GM18519 (cell line): Measurements from ENCODE around the gene PRR33.

Experiments used
- ATAC-seq: cut with Tn5 transposase; IDR thresholded peaks from one replicate; pipeline ENCODE4 v1.9.1; 2021; ENCODE audit warnings: mild to moderate bottlenecking, moderate library complexity; ENCODE audit not compliant: unreplicated experiment, low FRiP score

Gene PRR33

GRCh38 chr11:1917523-1918435 lies 26.1 kb upstream of the PRR33 start:
- no peak for ATAC-seq

- ATAC-seq: no peak
Observed at GRCh38 chr11:1916986-1917522, 25.4 kb upstream of the PRR33 start.

- no peak for ATAC-seq
Observed at GRCh38 chr11:1916132-1916985, 24.7 kb upstream of the PRR33 start.

GRCh38 chr11:1915795-1916131 lies 24.1 kb upstream of the PRR33 start:
- ATAC-seq: no peak

GRCh38 chr11:1913271-1914060 lies 21.8 kb upstream of the PRR33 start:
- ATAC-seq: no peak

GRCh38 chr11:1912289-1912878 lies 20.7 kb upstream of the PRR33 start:
- ATAC-seq: no peak

GRCh38 chr11:1909524-1909923 lies 17.8 kb upstream of the PRR33 start:
- no peak for ATAC-seq

- ATAC-seq: no peak
Observed at GRCh38 chr11:1908618-1909017, 16.9 kb upstream of the PRR33 start.

- ATAC-seq: no peak
Observed at GRCh38 chr11:1906611-1907423, 15.1 kb upstream of the PRR33 start.

- no peak for ATAC-seq
Observed at GRCh38 chr11:1906181-1906580, 14.5 kb upstream of the PRR33 start.

- ATAC-seq: no peak
Observed at GRCh38 chr11:1899686-1900085, 8.0 kb upstream of the PRR33 start.

GRCh38 chr11:1899090-1899489 lies 7.4 kb upstream of the PRR33 start:
- ATAC-seq: no peak

GRCh38 chr11:1896923-1897322 lies 5.2 kb upstream of the PRR33 start:
- ATAC-seq: no peak

- no peak for ATAC-seq
Observed at GRCh38 chr11:1896468-1896867, 4.8 kb upstream of the PRR33 start.

- no peak for ATAC-seq
Observed at GRCh38 chr11:1894759-1895158, 3.1 kb upstream of the PRR33 start.

GRCh38 chr11:1893581-1894359 lies 2.1 kb upstream of the PRR33 start:
- no peak for ATAC-seq

GRCh38 chr11:1892558-1892957 lies 863 bp upstream of the PRR33 start:
- no peak for ATAC-seq

- no peak for ATAC-seq
Observed at GRCh38 chr11:1892116-1892515, 421 bp upstream of the PRR33 start.
